Calu3 (cell line): ENCODE data around the gene SMCO4. TPM values are rescaled to one million over a fixed set of nuclear protein-coding genes. Genes with fewer than 3 reads are reported as not detected.
"Not testable (repeated sequence)": the region's sequence is repeated elsewhere in the genome, so short reads cannot be mapped to it uniquely, and the experiment has no call there.

ENCODE experiments used
- BruUV-seq: library from RNA; stranded (reverse); fragments of 400-500 nt; replicated peaks from 2 replicates; lab custom pipeline; 2021; lab: Mats Ljungman, UMichigan
- CTCF ChIA-PET: fragments of 300-600 bp; sonication (Branson Sonifier 250); formaldehyde crosslinking; loops from one replicate; lab custom pipeline; 2022; ENCODE audit warnings: antibody characterized with exemption; lab: Charles Lee
- DNase-seq: peaks from one replicate; pipeline ENCODE4 v3.0.0; 2022
- H3K27ac Mint-ChIP-seq: one replicate; pipeline ENCODE4 v1.8.0; 2022; ENCODE audit warnings: mixed read lengths; ENCODE audit not compliant: unreplicated experiment
- H3K27me3 Mint-ChIP-seq: one replicate; pipeline ENCODE4 v1.8.0; 2022; ENCODE audit warnings: mixed read lengths; ENCODE audit not compliant: unreplicated experiment
- H3K36me3 Mint-ChIP-seq: one replicate; pipeline ENCODE4 v1.8.0; 2022; ENCODE audit warnings: mild to moderate bottlenecking, moderate library complexity, mixed read lengths; ENCODE audit not compliant: insufficient read depth, unreplicated experiment
- H3K4me1 Mint-ChIP-seq: one replicate; pipeline ENCODE4 v1.8.0; 2022; ENCODE audit warnings: mild to moderate bottlenecking, low read depth, mixed read lengths; ENCODE audit not compliant: unreplicated experiment
- H3K4me3 Mint-ChIP-seq: one replicate; pipeline ENCODE4 v1.8.0; 2022; ENCODE audit warnings: mild to moderate bottlenecking, low read depth, moderate library complexity, mixed read lengths; ENCODE audit not compliant: unreplicated experiment
- H3K9me3 Mint-ChIP-seq: one replicate; pipeline ENCODE4 v1.8.0; 2022; ENCODE audit warnings: low read depth, mixed read lengths; ENCODE audit not compliant: unreplicated experiment
- CTCF ChIP-seq: fragments of 200-600 bp; IDR thresholded peaks from one replicate; pipeline ENCODE4 v1.8.0; 2022; ENCODE audit warnings: antibody characterized with exemption; ENCODE audit not compliant: unreplicated experiment
- intact Hi-C: fragments of 100-400 bp; cut with micrococcal nuclease; formaldehyde crosslinking; loops from one replicate; pipeline ENCODE4 v1.10.0; 2022; ENCODE audit not compliant: unreplicated experiment
- total RNA-seq: library from RNA; stranded (reverse); gene quantifications from 2 replicates; pipeline ENCODE4 v1.2.3, GENCODE V29; 2022

Gene SMCO4
- total RNA-seq, 1 experiment from 2014 or later: 16.4 TPM

GRCh38 chr11:93585758-93586157, 42.6 kb upstream of the SMCO4 start:
- TF ChIP-seq CTCF: no peak
- no TSS peak for BruUV-seq
- intact Hi-C loops: no loop called here
- DNase-seq: peak; percentile 4
- peaks cover 24% of the 10 kb centered on the region for H3K4me1 Mint-ChIP-seq
- H3K27me3 Mint-ChIP-seq: no peaks in the 10 kb centered on the region
- CTCF ChIA-PET: no interaction called here
- no peak overlapping the region for H3K4me3 Mint-ChIP-seq
- H3K9me3 Mint-ChIP-seq: no peaks in the 10 kb centered on the region
- no peak overlapping the region for H3K27ac Mint-ChIP-seq
- no peaks in the 10 kb centered on the region for H3K36me3 Mint-ChIP-seq

DNA sequence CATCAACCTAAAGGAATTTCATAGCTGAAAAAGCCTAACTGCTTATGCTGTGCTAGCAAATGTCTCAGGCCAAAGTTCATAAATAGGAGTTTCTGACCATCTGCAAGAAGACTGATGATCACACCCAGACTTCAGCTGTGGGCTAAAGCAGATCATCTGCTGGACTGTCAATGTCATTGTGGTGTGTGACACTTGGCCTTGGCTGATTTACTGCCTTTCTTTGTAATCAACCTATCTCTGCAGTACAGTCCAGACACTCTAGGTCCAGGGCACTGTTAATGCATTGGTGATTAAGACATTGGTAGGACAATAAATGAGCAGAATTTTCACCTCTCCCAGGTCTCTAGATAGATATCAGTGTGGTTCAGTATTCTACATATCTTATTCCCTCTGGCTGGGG, 40.3 kb upstream of the SMCO4 start:
- no peak for TF ChIP-seq CTCF
- Mint-ChIP-seq H3K4me3 (no peak overlapping the region), H3K4me1 (peaks cover 11% of the 10 kb centered on the region), H3K27ac (no peak overlapping the region), H3K27me3 (no peaks in the 10 kb centered on the region), H3K9me3 (no peaks in the 10 kb centered on the region), H3K36me3 (no peaks in the 10 kb centered on the region)
- DNase-seq: no peak
- intact Hi-C loops: no loop called here
- no TSS peak for BruUV-seq
- CTCF ChIA-PET: no interaction called here

- CTCF ChIA-PET: no interaction called here
- H3K4me3 Mint-ChIP-seq: no peak overlapping the region
- no TSS peak for BruUV-seq
Measured at GRCh38 chr11:93579187-93579751, 36.1 kb upstream of the SMCO4 start.

GRCh38 chr11:93577286-93577685, 34.1 kb upstream of the SMCO4 start:
- no peaks in the 10 kb centered on the region for H3K9me3 Mint-ChIP-seq
- H3K27ac Mint-ChIP-seq: no peak overlapping the region
- CTCF ChIA-PET: interaction anchor here (0.6 kb wide), 1 partner anchor 10 kb away, joined by 3 read pairs; no protein-coding TSS in a partner anchor
- H3K27me3 Mint-ChIP-seq: no peaks in the 10 kb centered on the region
- H3K4me1 Mint-ChIP-seq: no peaks in the 10 kb centered on the region
- H3K36me3 Mint-ChIP-seq: no peaks in the 10 kb centered on the region
- no peak for DNase-seq
- intact Hi-C loops: no loop called here
- BruUV-seq: no TSS peak
- no peak overlapping the region for H3K4me3 Mint-ChIP-seq
- no peak for TF ChIP-seq CTCF

More at GRCh38 chr11:93579187-93579751, 36.1 kb upstream of the SMCO4 start:
- intact Hi-C loops: no loop called here
- TF ChIP-seq CTCF: no peak
- Mint-ChIP-seq H3K9me3 (no peaks in the 10 kb centered on the region), H3K27me3 (no peaks in the 10 kb centered on the region), H3K27ac (no peak overlapping the region), H3K36me3 (no peaks in the 10 kb centered on the region), H3K4me1 (no peaks in the 10 kb centered on the region)
- DNase-seq: no peak

- H3K27me3 Mint-ChIP-seq, intact Hi-C loops, H3K36me3 Mint-ChIP-seq, H3K27ac Mint-ChIP-seq, DNase-seq, CTCF ChIA-PET, H3K4me1 Mint-ChIP-seq, H3K9me3 Mint-ChIP-seq, BruUV-seq, H3K4me3 Mint-ChIP-seq: not testable (repeated sequence)
Measured at GRCh38 chr11:93576870-93577269, 33.7 kb upstream of the SMCO4 start.
